ENCODE measurements around the gene DHRS7C.

DHRS7C gene, protein sequence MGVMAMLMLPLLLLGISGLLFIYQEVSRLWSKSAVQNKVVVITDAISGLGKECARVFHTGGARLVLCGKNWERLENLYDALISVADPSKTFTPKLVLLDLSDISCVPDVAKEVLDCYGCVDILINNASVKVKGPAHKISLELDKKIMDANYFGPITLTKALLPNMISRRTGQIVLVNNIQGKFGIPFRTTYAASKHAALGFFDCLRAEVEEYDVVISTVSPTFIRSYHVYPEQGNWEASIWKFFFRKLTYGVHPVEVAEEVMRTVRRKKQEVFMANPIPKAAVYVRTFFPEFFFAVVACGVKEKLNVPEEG

DNA sequence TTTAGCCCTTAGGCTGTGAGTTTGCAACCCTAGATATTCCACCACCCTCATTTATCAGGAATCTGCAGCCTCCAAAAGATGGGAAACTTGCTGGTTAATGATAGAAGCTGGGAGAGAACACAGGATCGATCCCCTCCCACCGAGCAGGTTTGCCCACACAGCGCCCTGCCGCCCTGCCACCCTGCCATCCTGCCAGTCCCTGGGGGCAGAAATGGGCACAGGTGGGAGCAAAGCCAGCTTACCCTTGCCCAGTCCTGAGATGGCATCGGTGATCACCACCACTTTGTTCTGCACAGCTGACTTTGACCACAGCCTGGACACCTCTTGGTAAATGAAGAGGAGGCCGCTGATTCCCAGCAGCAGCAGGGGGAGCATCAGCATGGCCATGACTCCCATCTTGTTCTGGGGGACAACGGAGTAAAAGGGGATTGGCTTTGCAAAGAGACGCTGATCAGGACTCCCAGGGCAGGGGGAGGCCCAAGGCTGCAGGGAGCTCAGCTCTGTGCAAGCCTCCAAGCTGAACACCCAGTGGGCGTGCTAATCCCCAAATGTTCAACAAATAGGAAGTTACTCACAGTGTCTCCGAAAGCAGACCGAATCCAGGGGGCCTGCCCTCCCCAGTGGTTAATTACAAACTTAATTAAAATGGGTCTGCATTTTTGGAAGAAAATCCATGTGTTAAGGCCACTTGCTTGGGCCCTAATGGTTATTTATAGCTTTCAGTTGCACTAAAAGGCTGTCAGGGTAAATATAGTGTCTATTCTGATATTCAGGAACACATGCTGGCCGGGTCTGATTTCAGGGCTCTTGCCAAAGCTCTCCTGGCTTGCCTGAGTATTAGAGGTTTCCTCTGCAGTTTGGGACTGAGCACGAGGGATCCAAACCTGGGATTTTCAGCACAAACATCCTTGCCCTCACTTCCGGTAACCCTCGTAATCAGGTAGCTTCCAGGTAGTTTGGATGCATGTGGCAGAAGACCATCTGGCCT, at the start of gene DHRS7C:
DHRS7C (minus strand) TSS at position 704 of the 988 bp plus-strand sequence; CDS start at position 396, 308 bp downstream.
- no peak for DNase-seq (ENCODE audit: low read depth in 2 of 2)

DNA sequence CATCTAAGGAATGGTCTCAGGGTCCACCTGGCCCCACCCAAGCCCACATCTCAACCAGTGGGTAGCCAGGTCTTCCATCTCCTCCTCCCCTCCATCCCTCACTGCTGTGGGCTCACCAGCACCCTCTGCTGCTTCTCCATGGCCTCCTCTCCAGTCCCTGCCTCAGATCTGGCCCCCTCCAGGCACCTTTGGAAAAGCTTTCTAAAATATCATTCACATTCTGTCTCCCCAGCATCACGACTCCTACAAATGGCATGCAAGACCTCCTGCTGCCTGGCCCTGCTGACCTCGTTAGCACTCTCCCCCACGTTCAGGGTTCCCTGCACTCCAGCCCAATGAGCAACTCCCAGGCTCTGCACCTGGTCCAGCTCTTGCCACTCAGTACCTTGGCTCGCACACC, 48.0 kb upstream of the DHRS7C start:
- no peak for DNase-seq (ENCODE audit: low read depth in 2 of 2)

DNA sequence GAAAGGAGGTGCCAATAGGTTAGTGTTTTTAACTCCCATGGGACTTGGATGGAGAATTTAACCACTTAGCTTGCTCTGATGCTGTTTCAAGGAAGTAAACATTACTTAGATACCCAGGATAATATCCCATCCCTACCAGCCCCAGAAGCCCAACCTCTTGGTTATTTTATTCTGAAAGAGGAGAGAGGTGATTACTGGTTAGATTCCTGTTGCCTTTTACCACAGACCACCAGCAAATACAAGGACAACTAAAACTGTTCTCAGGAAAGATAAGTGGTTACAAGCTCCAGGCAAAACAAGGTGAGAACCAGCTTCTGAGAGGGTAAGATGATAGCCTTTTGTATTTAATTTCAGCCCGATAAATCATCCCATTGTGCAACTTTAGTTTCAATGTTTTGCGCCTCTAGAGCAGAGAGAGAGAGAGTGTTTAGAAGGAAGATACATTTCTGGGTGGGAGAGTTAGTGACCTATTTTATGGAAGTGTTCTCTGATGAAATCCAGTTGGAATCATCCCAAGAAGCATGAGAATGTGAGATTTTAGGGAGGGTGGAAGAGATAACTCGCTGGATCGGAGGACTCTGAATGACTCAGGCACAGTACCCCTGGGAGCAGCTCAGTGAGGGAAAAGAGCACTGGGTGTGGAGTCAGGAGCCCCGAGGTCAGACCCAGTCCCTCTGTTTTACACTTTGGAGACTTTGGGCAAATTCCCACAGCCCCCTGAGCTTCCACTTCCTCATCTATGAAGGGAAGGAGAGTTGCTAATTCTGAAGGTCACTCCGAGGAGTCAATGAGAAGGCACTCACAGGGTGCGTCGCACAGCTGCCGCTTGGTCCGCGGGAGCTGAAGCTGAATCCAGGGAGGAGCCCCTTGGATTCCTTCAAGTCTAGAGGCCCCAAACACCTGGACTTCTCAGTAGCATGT, 46.4 kb upstream of the DHRS7C start:
- DNase-seq (ENCODE audit: low read depth in 2 of 2) = no peak

DNA sequence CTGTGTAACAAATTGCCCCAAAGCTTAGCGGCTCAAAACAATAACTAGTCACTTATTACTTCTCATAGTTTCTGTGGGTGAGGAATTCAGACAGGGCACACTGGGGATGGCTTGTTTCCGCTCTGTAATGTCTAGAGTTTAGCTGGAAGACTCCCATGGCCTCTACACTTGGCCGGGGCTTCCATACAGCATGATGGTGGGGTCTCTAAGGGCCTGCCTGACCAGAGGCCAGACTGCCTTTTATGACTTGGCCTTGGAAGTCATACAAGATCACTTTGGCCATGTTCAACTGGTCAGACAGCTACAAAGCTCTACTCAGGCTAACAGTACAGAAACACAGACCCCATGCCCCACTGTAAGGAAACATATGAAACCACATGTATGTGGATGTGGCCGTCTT, 42.5 kb upstream of the DHRS7C start:
- no peak for DNase-seq (ENCODE audit: low read depth in 2 of 2)

DNA sequence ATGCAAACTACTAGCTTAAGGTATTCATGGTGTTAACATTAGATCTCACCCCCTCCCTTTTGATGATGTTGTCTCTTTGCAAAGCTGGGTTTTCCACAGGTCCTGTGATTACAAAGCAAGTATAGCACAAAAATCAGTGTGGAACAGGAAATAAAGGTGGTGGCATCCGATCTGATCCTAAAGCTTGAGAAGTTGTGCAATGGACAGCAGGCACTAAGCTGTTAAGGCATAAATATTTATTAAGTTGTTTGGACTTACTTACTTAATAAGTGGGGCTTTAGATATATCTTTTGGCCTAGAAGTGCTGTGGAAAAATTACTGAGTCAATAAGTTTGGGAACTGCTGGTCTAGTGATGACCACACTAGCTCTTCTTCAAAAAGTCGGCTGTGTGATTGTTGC, 39.3 kb upstream of the DHRS7C start:
- DNase-seq (ENCODE audit: low read depth in 2 of 2) = no peak

DNA sequence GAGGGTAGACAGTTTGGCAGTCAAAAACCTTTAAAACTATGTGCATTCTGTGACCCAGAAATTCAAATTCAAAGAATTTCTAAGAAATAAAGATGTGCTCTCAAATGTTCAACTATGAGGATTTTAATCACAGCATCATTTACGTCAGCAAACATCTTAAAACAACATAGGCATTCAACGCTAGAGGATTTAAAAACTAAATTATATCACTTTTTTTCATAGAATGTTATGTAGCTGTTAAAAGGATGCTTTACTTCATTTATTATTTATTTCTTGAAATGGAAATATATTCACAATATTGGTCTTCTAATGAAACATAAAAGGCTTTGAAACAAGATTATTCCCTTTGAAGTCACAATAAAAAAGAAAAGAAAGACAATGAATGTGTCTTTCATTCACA, 38.0 kb upstream of the DHRS7C start:
- no peak for DNase-seq (ENCODE audit: low read depth in 2 of 2)

DNA sequence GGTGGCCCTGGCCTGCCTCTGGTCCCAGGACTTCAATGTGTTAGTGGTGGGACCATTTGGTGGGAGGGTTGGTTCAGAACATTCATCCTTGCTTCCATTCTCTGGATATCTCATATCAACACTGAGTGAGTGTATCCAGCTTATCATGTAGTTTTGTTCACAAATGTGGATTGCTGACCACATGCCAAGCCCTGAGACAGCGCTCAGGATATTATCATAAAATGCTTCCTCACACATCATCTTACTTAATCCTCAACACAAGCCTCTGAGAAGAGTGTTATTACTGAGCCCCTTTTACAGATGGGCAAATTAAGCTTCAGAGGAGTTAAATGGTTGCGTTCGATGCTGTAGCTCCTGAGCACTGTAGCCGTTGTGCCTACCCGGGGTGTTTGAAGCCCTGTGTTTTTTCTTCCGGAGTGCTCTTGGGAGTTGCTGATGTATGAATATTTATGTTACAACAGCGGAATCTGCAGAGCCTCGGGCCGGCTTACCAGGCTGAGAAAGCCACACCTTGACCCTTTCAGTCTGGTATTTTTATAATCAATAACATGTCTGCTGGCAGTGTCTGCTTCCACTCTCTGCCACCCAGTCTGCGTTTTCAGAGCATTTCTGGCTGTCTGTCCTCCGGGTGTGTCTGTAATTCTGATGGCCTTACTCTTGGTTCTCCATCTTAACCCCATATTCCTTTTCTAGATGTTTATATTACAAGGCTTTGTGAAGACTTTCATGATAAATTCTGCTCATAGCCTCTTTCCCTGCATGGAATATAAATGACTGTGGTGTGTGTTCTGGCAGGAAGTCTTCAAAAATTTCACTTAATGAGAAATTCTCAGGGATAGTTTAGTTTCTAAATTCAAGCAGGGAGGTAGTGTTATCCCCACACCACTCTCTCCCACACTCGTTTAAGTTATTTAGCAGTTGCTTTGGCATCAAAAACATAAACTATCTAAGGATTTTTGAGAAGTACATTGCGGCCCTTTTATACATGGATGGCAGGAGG, 37.2 kb upstream of the DHRS7C start:
- no peak for DNase-seq (ENCODE audit: low read depth in 2 of 2)

DNA sequence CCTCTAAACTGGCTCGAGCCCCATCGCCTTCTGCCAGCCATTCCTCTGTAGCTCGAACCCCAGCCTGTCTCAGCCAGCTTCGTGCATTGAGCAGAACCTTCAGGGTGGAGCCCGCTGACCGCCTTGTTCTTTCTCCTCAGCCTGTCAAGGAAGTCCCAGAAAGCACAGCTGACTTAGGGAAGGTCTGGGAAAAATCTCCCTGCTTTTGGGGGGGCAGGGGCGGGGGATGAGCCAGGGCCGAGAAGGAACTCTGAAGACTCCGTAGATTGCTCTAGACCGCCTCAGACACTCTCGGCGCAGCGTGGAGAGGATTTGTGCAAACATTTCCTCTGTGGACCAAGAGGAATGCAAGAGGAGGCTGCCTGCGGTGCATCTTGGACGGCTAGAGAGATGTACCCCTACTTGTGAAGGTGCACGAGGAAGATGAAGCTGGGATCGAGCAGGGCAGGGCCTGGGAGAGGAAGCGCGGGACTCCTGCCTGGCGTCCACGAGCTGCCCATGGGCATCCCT, 34.3 kb upstream of the DHRS7C start, which contains the start of gene GLP2R:
GLP2R (plus strand) TSS at position 284 of the 510 bp plus-strand sequence; CDS start at position 424, 140 bp downstream.
- DNase-seq (ENCODE audit: low read depth in 2 of 2) = no peak

DNA sequence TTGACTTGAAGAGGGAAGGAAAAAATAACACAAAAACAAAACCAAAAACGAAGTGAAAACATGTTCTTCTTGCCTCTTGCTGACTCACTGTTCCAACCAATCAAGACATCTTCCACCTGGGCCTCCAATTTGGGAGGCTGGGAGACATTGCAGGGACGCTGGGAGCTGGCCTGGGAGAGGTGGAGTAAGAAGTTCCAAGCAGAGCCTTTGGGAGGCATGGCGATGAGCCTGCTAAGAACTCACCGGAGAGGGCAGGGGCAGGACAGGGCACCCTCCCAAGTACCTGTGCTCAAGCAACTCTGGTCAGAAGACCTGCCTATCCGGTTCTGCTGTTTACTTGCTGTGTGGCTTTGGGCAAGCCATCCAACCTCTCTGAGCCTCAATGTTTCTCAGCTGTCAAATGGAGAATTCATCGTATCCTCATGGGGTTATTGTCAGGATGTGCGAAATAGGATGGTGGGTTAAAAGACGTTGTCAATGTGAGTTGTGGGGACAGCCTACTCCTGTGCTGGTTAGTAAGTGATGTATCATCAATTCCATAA, 33.5 kb upstream of the DHRS7C start:
- no peak for DNase-seq (ENCODE audit: low read depth in 2 of 2)

DNA sequence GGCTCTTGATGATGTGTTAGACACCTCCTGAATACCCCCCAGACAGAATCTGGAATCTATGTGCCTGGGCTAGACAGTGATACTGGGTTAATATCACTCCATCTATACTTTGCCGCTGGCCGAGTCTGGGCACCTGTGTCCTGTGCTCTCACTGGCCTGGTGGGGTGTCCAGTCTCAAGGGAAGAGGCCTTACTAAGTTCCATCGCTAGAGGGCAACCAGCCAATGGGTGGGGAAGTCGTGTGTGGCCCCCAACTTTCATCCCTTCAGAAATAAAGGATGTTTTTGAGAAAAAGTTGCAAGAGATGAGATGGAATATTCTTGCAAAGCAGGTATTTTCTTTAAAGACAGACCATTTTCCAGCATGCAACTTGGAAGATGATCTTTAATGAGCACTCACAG, 32.7 kb upstream of the DHRS7C start:
- DNase-seq (ENCODE audit: low read depth in 2 of 2) = no peak

DNA sequence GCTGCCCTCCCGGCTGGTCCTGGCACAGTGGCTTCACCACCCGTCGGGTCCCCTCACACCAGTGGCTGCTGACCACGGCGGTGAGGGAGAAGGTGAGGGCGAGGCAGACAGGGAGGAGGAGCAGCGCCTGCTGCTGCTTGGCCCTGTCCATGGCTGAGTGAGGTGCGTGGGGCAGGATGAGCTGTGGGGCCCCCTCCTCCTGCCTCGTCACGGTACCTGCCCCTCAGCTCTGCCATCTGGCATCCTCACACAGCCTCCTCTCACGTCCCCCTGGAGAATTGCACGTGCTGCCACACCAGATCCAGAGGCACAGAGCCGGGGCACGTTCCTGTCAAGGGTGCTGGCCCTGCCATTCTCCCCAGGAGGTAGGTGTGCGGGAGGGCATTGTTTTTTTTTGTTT, 30.5 kb upstream of the DHRS7C start, which contains the start of gene GSG1L2:
GSG1L2 (minus strand) TSS at position 159 of the 400 bp plus-strand sequence; CDS start at position 151, 8 bp downstream.
- DNase-seq (ENCODE audit: low read depth in 2 of 2) = no peak

DNA sequence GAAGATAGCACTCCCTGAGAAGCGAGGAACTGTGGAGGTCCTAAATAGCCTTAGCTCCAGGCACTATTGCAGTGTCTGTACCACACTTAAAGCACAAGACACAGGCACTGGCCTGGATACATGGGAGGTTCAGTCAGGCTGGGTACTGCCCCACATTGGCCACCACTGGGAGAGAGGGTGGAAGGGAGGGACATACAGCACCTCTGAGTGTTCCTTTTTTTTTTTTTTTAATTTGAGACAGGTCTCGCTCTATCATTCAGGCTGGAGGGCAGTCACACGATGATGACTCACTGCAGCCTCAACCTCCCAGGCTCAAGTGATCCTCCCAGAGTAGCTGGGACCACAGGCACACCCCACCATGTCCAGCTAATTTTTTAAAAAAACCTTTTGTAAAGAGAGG, 29.1 kb upstream of the DHRS7C start:
- no peak for DNase-seq (ENCODE audit: low read depth in 2 of 2)

DNA sequence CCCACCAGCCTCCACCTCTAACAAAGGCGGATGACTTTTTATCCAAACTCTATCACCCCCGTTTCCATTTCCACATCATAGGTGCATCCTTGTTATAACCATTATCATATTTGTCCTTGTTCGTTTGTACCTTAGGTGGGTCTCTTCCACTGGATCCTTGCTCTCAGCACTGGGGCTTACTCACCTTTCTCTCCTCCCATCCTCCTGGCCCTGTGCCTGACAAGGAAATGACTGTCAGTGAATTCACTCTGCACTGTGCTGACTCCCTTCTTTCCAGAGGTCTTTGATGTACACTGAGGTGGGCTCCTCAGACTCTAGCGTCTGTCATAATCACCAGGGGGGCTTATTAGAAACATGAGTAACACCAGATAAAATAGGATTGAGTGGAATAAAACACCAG, 27.4 kb upstream of the DHRS7C start:
- DNase-seq (ENCODE audit: low read depth in 2 of 2) = no peak

DNA sequence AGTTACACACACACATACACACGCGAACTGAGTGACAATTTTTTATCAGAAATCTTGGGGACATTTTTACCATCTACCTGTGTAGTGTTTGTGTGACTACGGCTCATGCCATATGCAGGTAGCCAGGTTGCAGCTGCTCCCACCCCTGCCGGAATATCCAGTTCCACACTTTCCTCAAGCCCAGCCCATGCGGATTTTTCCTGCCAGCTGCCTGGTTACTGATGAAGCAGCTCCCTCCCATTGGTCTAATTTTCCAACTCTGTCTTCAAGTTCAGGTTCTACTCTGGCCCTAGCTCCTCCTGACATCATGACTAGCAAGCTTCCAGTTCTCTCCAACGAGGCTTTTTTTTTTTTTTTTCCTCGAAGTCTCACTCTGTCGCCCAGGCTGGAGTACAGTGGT, 25.7 kb upstream of the DHRS7C start:
- no peak for DNase-seq (ENCODE audit: low read depth in 2 of 2)

DNA sequence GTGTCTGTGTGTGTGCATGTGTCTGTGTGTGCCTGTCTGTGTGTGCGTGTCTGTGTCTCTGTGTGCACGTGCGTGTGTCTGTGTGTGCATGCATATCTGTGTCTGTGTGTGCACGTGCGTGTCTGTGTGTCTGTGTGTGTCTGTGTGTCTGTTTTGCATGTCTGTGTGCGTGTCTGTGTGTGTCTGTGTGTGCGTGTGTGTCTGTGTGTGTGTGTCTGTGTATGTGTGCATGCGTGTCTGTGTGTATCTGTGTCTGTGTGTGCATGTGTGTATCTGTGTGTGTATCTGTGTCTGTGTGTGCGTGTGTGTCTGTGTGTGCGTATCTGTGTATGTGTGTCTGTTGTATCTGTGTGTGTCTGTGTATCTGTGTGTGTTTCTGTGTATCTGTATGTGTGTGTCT, 25.1 kb upstream of the DHRS7C start:
- DNase-seq (ENCODE audit: low read depth in 2 of 2) = no peak

DNA sequence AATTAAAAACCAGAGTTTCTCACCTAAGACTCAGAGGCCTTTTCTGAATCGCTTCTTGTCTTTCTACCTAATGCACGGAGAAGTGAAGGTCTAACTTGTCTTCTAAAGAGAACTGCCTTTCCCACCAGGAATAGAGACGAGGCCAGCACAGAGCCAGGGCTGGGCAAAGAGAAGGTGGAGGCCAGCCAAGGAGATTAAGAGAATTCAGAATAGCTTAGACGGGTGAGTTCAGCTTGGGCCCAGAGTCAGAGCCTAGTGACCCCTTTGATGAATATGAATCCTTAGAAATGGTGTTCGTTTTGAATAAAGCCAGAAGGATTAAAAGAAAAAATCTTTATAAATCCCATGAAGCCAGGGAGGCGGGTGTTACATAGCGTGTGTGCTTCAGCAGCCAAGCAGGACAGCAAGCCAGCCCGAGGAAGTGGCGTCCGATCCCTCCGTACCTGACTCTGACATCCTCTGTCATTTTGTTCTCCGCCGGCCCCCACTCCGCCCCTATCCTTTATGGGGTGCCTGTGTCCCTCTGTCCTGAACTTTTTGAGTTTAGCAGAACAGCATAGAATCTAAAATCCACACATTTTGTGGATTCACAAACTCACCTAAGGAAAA, 23.0 kb upstream of the DHRS7C start:
- DNase-seq (ENCODE audit: low read depth in 2 of 2) = no peak

DNA sequence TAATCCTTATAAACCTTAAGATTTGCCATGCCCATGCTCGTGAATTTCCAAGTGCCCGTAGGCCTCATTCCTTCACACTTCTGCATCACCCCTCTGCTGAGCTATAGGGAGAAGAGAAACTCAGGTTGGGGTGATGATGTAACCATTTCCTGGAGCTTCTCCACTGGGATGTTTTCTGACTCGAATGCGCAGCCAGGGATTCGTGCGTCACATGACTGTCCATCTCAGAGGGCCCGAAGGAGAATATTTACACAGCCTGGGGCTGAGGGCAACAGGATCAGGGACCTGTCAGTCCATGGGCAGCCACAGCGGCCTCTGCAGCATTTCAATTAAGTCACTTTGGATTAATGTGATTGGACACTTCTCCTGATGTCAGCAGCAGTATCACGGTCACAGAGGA, 21.8 kb upstream of the DHRS7C start:
- DNase-seq (ENCODE audit: low read depth in 2 of 2) = no peak

DNA sequence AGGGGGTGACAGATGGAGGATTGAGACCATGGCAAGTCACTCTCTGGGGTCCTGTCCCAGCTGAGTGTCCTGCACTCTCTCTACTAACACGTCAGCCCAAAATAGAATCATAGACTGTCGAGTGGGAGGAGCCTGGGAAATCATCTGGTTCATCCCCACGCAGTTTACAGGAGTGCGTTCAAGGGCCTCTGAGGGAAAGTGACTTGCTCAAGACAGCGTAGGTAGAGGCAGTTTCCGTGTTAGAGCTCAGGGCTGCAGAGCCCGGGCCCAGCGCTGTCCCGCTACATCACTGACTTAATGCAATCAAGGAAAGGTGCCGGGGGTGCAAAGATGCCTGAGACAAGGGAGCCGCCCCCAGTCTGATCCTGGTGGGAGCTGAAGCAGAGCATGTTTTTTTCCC, 20.1 kb upstream of the DHRS7C start:
- DNase-seq (ENCODE audit: low read depth in 2 of 2) = no peak

DNA sequence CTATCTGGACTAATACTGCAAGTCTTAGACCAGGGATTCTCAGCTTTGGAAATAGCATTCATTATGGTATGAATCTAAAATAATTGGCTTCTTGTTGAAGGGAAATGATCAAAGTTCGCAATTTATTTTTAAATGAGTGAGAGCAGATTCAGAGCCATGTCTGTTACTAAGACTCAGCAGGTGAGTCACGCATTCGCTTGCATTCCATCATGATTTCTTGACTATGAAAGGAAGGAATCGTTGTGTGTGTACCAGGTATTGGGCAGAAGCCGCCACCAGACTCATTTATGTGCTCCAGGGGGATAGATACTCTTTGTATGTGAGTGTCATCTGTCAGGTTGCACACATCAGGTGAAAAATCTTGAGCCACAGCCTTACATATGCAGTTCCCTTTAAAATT, 19.7 kb upstream of the DHRS7C start:
- DNase-seq (ENCODE audit: low read depth in 2 of 2) = no peak
